Myocyte (in vitro differentiated cells): ENCODE data around the gene PGAP2. TPM values are rescaled to one million over a fixed set of nuclear protein-coding genes. Genes with fewer than 3 reads are reported as not detected.
A peak's percentile ranks its signal among the peaks of the same experiment; 100 is the strongest.
"Not testable (repeated sequence)": the region's sequence is repeated elsewhere in the genome, so short reads cannot be mapped to it uniquely, and the experiment has no call there.

Experiments
- DNase-seq: peaks from one replicate; pipeline ENCODE4 v3.0.0-alpha.2; 2012; ENCODE audit warnings: low read depth
- polyA plus RNA-seq: library from polyadenylated mRNA; unstranded; fragments of >200 nt; gene quantifications from one replicate; pipeline ENCODE4 v1.2.1, GENCODE V29; 2012; ENCODE audit warnings: missing spikeins
- total RNA-seq: library from RNA; depleted of rRNA; stranded (reverse); fragments of >200 nt; gene quantifications from 2 replicates; pipeline ENCODE4 v1.2.3, GENCODE V29; 2014

Gene PGAP2
- total RNA-seq = 11.5 and 13.7 TPM in 2 replicates
- 27.2 TPM for polyA plus RNA-seq

- DNase-seq = peak; percentile 64
These were observed at the start of gene PGAP2 for GRCh38 chr11:3807909-3808860. PGAP2 (plus strand) TSS chr11:3808560; CDS start chr11:3811260, 2,700 bp downstream.

- no peak for DNase-seq
These were observed 44.1 kb upstream of the PGAP2 start for GRCh38 chr11:3764266-3764665.

- DNase-seq = not testable (repeated sequence)
These were observed 41.5 kb upstream of the PGAP2 start for GRCh38 chr11:3766836-3767235.

DNA sequence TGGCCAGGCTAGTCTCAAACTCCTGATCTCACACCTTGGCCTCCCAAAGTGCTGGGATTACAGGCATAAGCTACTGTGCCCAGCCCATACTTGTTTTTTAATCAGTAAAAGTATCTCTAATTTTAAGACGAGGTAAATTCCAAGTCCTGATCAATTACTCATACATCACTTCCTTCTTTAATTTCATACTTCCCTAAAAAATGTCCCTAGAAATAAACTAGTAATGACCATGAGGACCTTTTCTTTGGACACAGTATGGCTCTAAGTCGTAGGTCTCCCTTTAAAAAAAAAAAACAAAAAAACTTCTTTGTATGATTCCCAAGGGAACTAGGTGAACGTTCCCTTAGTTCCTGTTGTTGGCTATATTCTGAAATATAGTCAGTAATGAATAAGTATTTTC lies 40.8 kb upstream of the PGAP2 start:
- no peak for DNase-seq

DNA sequence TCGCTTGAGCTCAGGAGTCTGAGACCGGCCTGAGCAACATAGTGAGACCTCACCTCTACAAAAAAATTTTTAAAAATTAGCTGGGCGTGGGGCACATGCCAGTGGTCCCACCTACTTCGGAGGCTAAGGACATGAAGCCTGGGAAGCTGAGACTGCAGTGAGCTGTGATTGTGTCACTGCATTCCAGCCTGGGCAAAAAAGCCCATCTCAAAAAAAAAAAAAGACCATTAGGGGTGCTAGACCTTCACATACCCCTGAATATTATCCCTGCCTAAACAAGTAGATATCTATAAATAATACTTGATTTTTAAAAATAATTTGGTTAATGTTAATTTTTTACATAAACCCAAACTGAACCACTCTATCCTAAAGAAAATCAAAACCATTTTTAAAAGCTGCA lies 35.2 kb upstream of the PGAP2 start:
- no peak for DNase-seq

DNA sequence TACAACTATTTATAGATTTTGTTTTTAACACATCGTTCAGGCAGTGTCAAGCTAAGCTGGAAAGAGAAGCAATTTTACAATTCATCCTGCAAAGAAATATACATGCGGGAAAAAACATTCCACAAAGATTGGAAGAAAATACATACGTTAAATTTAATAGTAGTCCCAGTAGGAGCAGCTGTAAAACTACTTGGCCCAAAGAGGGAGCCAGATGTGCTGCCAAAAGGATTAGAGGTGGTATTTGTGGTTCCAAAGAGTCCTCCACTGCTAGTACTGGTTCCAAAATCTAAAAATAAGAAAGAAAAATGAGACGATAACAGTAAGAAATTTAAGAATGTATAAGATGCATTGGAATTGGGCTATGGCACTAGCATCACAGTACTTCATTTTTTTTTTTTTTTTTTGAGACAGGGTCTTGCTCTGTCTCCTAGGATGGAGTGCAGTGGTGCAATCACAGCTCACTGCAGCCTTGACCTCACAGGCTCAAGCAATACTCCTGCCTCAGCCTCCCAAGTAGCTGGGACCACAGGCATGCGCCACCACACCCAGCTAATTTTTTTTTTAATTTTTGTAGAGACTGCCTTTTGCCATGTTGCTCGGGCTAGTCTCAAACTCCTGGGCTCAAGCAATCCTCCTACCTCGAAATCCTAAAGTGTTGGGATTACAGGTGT lies 32.5 kb upstream of the PGAP2 start:
- peak; percentile 38 for DNase-seq

GRCh38 chr11:3781423-3781822 lies 26.9 kb upstream of the PGAP2 start:
- DNase-seq = no peak

DNA sequence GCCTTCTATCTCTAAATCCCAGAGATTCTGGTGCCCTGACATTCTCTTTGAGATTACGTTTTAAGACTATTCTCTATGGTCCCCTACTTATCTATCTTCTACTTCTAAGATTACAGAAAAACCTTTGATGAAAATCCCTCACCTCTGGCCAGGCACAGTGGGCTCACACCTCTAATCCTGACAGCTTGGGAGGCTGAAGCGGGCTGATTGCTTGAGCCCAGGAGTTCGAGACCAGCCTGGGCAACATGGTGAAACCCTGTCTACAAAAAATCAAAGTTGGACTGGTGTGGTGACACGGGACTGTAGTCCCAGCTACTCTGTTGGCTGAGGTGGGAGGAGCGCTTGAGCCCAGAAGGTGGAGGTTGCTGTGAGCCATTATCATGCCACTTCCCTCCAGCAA lies 25.4 kb upstream of the PGAP2 start:
- DNase-seq = no peak

GRCh38 chr11:3783611-3784010 lies 24.7 kb upstream of the PGAP2 start:
- no peak for DNase-seq

DNA sequence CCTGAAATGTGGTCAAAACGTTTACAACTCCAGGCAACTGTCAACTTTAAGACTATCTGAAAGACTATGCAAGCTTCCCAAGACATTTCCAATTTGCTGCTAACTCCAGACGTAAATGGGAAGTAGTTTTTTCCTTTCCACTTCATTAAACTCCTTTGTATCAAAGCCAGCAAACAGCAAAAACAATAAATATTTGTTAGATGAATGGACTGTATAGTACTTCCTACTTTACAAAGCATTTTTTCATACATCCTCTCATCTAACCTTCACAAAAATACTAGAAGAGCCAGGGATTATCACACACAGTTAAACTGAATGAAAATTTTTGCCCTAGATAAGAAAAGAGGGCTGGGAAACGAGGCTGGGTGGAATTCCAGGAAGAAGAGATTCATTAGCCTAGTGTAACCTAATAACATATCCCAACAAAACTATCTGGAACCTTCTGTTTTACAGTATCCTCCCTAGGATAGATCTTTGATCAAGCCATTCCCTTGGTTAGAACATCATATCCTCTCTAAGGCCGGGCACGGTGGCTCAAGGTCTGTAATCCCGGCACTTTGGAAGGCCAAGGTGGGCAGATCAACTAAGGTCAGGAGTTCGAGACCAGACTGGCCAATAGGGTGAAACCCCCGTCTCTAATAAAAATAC lies 21.5 kb upstream of the PGAP2 start:
- no peak for DNase-seq

- DNase-seq = not testable (repeated sequence)
These were observed 14.0 kb upstream of the PGAP2 start for GRCh38 chr11:3794387-3794786.

GRCh38 chr11:3795131-3796001 lies 13.0 kb upstream of the PGAP2 start:
- DNase-seq = no peak

- no peak for DNase-seq
These were observed 12.4 kb upstream of the PGAP2 start for GRCh38 chr11:3796002-3796311.

DNA sequence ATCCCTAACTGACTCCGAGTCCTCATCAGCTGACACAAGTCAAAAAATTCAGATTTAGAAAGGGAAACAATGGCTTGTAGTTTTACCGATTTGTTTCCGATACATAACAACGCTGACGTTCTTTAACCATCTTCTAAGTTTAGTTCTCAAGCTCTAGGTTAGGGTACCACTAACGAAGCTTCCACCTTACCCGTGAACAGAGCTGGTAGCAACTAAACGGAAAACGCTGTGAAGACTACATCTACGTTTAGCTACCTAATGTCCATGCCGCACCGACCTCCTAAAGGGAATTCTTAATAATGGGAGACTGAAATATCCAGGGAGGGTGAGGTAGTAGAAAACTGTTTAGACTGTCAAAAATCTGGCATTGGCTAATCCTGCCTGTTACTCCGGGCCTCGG lies 12.0 kb upstream of the PGAP2 start:
- peak; percentile 8 for DNase-seq

DNA sequence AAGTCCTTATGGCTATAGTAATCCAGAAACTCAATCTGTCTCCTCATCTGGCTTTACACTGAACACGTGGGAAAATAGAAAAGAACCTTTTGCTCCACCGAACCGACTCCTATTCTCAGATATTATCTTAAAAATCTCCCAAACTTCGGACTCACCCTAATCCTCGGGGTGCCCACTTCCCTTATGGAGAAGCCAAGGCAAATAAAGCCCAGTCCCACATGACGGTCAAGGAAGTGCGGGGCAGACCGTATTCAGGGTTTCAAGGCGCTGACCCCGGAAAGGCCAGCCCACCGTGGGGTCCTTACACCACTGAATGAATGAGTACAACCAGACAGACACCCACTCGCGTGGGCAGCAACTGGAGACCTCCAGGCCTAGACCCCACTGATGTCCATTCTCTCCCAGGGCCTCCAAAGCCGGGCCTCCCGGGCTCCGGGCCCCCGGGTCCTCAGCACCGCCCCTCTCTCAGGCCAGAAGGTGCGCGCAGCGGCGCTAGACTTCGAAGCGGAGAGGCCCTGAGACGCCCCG lies 11.5 kb upstream of the PGAP2 start:
- no peak for DNase-seq

- DNase-seq = peak; percentile 100
These were observed 10.8 kb upstream of the PGAP2 start, which contains the start of gene NUP98 for GRCh38 chr11:3797329-3798090. NUP98 (minus strand) TSS chr11:3797554; CDS start chr11:3782117, 15,437 bp downstream.

GRCh38 chr11:3799143-3799542 lies 9.2 kb upstream of the PGAP2 start:
- DNase-seq = no peak

DNA sequence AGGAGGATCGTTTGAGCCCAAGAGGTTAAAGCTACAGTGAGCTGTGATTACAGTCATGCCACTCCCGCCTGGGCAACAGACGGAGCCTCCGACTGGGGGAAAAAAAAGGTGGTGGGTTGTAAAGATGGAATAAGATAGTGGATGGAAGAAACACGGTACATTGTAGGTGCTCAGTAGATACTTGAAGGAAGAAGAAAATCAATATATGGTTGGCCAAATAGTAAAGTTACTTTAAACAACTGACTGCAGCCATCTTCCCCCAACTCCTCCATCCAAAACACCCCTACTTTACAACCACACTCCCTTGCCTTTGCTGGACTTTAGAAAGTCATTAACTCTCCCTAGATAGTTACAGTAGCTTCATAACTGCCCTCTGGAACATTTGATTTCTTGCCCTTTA lies 8.5 kb upstream of the PGAP2 start:
- DNase-seq = no peak

GRCh38 chr11:3802011-3802790 lies 6.2 kb upstream of the PGAP2 start:
- DNase-seq = peak; percentile 16
